Right ventricle myocardium superior (tissue), 1 donor: Measurements from ENCODE around the gene MAN2C1. TPM values are rescaled to one million over a fixed set of nuclear protein-coding genes. Genes with fewer than 3 reads are reported as not detected.
"Not testable (repeated sequence)": the region's sequence is repeated elsewhere in the genome, so short reads cannot be mapped to it uniquely, and the experiment has no call there.

Experiments
- ATAC-seq: fragments of 200-7000 bp; cut with Tn5 transposase; one replicate; pipeline ENCODE4 v1.9.1; 2020; ENCODE audit warnings: mild to moderate bottlenecking; ENCODE audit not compliant: poor library complexity
- DNase-seq: peaks from one replicate; pipeline ENCODE4 v3.0.0-alpha.2; 2020
- intact Hi-C: fragments of 100-400 bp; cut with DNase I; formaldehyde crosslinking; loops from one replicate; pipeline ENCODE4 v1.11.2; 2022
- microRNA-seq: library from miRNA; unstranded; fragments of <30 nt; microRNA quantifications from one replicate; pipeline ENCODE4 v1.2.0, GENCODE V29; 2020
- total RNA-seq: library from RNA; stranded (reverse); fragmentation: NEBNext Ultra II Directional; extraction: Animal tissue kit (Norgen Biotek cat#: 25700); gene quantifications from one replicate; pipeline ENCODE4 v1.2.1, GENCODE V29; 2021
- donor health status: DM: no; HTN: yes; CAD: no; lungs with severe emphysema.

MAN2C1 gene
- total RNA-seq, 1 donor from 2014 or later = 94.7 TPM

DNA sequence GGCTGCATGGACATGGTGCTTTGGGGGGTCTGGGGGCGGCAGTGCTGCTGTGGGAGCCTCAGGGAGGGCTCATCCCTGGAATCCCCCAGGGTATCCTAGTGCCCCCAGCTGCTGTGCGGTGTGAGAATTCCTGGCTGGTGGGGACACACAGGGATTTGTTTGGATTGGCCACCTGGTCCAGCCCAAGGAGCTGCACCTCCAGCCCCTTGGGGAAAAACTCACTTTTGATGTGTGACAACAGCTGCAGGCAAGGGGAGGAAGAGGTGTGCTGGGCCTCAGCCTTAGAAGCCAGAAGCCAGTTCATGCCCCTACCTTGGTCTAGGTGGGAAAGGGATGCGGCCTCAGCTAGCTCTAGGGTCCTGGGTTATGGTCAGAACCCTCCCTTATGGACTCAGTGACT lies 40.9 kb downstream of the MAN2C1 start:
- ATAC-seq = no peak
- DNase-seq = no peak
- intact Hi-C loops = no loop called here

DNA sequence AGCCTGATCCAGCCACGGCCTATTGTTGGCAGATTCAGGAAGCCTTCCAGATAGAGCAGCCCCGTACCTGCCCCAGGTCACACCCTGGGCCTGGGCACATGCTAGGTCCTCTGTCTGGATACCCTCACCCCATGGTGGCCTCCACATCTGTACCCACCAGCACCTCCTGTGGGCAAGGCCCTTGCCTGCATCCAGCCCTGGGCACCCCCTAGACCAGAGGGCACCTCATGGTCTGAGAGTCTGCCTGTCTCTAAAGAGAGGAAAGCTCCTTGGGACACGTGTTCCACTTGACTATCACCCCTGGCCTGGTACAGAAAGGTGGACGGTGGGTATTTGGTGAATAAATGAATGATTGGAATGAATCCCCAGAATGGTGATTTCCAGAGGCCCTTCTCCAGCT lies 41.4 kb downstream of the MAN2C1 start:
- DNase-seq (no peak), ATAC-seq (no peak)
- intact Hi-C loops = no loop called here

DNA sequence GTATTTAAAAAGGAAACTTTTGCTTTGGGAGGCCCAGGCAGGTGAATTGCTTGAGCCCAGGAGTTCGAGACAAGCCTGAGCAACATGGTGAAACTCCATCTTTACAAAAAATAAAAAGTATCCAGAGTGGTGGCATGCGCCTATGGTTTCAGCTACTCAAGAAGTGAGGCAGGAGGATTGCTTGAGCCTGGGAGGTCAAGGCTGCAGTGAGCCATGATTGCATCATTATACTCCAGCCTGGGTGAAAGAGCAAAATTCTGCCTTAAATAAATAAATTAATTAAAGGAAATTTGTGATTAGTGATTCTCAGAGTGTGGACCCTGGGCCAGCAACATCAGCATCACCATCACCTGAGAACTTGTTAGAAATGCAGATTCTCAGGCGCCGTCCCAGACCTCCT lies 42.5 kb downstream of the MAN2C1 start:
- DNase-seq = no peak
- intact Hi-C loops = no loop called here
- no peak for ATAC-seq

DNA sequence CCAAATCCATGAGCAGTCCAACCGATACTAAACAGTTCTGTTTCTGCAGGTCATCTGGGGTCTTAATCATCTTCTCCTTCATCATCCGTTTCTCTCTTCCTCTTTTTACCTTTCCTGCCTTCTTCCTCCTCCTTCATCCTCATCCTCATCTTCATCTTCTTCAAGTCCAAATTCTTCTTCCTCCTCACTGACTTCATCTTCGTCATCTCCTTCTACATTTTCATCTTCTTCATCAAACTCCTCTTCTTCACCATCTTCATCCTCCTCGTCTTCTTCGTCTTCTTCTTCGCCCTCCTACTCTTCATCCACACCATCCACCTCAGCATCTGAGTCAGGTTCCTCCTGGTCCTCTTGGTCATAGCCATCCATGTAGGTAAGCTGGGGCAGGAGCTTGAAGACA lies 46.7 kb downstream of the MAN2C1 start:
- ATAC-seq = no peak
- no peak for DNase-seq
- intact Hi-C loops = no loop called here

DNA sequence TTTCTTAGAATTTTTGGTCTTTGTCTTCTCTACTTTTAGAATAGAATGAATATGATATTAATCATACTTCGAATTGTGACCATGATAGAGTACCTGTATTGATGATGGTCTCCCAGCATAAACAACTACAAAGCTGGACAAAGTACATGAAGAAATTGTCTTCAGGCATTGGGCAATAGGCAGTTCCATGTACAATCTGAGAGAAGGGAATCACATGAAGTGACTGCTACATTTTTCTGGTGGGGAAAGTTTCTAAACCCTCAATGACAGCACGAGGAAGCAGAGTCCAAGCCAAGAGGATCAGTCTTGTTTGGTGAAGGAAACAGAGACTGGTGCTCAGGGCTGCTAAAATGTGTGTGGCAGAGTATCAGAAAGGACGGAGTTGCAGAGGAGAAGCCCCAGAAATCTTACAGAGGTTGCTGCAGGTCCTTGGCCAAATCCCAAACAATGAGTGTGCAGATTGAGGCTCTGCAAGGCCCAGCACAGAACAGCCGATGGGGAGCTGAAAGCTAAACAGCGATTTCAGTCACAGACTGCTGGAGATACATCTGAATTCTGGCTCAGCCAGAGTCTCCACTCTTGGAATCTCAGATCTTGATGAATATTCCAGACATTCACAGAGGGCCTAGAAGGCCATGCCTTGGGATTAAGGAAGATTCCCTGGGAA lies 49.0 kb downstream of the MAN2C1 start:
- intact Hi-C loops, ATAC-seq, DNase-seq: not testable (repeated sequence)

DNA sequence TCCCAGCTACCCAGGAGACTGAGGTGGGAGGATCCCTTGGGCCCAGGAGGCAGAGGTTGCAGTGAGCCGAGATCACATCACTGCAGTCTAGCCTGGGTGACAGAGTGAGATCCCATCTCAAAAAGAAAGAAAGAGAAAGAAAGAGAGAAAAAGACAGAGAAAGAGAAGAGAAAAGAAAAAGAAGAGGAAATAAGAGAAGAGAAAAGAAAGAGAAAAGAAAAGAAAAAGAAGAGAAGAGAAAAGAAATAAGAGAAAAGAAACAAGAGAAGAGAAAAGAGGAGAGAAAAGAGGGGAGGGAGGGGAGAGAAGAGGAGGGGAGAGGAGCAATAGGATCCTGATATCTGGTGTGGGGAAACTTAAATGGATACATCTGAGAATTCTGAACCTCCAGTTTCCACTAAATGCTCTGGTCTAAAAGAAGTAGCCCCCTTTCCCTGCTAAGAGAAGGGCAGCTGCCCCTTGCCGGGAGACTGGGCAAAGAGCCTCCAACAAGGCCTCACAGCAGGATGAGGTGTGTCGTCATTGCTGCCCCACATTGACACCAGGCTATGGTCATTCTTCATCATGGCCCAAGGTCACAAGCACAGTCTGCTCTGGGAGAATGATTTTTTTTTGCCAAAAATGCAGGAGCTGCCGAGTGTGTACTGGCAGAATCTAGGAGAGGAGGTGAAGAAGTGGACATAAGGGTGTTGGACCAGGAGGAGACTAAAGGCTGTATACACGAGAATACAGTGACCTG lies 53.7 kb downstream of the MAN2C1 start:
- DNase-seq = no peak
- no peak for ATAC-seq
- intact Hi-C loops = no loop called here

DNA sequence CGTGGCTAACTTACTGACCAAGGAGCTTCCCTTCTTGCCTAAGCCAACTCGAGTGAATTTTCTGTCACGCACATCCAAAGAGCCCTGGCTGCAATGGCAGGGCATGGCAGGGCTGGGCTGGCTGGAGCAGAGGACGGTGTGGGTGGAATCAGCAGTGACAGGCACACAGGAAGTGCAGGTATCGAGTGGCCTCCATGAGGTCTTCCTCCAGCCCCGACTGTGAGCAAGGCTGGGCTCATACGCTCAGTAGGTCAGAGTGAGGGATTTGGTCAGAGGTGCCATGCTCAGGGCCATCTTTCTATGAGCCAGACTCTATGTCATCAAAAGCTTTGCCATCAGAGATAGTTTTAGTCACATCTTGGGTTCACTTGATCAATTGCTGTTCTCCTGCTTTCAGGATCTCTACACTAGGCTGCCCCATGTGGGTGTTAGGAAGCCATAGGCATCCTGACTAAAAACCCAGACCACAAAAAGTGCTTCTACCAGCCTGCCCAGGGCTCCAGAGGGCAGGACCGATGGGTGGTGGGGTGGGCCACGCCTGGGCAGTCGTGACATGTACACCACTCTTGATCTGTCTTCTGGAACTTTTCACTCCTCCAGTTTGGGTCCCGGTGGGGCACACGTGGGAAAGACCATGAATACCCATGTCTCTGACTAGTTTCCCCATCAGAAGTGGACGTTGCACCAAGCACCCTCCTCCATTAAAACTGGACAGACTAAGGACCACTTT lies 55.1 kb downstream of the MAN2C1 start:
- ATAC-seq = no peak
- intact Hi-C loops = no loop called here
- no peak for DNase-seq

DNA sequence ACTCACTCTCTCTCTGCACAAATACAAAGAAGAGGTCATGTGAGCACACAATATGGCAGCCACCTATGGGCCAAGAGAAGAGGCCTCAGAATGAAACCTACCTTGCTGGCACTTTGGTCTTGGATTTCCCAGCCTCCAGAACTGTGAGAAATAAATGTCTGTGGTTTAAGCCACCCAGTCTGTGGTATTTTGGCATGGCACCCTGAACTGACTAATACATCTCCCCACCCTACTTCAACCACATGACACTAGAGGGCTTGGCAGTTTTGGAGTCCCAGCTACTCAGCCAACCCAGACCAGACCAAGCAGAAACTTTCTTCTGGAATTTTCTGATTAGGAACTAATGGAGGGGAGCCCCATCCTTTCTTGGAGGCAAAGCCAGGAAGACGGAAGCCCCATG lies 55.9 kb downstream of the MAN2C1 start:
- DNase-seq, intact Hi-C loops: not testable (repeated sequence)

DNA sequence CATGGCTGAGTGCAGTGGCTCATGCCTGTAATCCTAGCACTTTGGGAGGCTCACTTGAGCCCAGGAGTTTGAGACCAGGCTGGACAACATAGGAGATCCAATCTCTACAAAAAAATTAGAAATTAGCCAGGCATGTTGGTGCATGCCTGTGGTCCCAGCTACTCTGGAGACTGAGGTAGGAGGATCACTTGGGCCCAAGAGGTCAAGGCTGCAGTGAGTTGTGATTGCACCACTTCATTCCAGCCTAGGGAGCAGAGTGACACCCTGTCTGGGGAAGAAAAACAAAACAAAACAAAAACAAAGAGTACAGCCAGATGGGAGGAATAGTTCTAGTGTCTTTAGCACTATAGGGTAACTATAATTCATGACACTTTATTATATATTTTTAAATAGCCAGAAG lies 58.7 kb downstream of the MAN2C1 start:
- intact Hi-C loops = no loop called here
- ATAC-seq (no peak), DNase-seq (no peak)

More for the DNA sequence above, 55.9 kb downstream of the MAN2C1 start:
- not testable (repeated sequence) for ATAC-seq

DNA sequence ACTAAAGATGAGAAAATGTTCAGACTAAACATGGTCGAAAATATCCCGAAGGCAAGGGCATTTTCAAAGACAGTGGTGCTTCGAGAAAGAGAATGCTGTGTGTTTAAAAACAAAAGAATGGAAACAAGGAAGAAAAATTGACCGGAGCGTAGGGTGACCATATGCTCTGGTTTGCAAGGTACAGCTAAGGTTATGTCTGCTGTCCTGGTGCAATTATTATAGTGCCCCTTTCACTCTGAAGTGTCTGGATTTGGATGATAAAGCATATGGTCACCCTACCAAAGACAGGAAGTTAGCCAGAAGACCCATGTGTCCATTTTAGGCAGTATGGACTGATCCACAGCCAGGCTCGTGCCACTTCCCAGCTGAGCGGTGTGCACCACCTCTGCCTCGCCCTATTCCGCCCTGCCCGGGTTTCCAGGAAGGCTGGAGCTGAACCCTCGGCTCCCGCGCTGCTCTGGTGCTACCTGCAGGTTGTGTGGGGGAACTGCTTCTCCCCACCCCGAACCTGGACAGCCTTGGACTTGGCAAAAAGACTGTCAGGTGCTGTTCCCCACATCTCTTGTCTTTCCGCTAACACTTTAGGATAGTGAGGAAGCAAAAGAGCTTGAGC lies 60.5 kb downstream of the MAN2C1 start:
- intact Hi-C loops = no loop called here
- ATAC-seq (no peak), DNase-seq (no peak)

DNA sequence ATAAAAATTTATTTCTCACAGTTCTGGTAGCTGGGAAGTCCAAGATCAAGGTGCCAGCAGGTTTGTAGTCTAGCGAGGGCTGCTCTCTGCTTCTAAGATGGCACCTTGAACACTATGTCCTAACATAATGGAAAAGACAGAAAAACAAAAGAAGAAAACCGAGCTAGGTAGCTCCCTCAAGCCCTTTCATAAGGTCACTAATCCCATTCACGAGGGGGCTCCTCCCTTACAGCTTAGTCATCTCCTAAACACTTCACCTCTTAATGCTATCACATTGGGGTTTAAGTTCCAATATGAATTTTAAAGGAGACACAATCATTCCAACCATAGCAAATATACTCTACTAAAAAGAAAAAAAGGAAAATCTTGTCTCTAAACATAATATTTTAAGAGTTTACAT lies 62.2 kb downstream of the MAN2C1 start:
- ATAC-seq (no peak), DNase-seq (no peak)
- intact Hi-C loops = no loop called here

Small RNAs within 50 kb of the gene (microRNA-seq; reads per million reads assigned to microRNA genes)
- gene MIR631 = not detected

Other genes starting within 250 kb of the MAN2C1 start
- 15.8 TPM for gene C15orf39, start 166.7 kb downstream of the MAN2C1 start, total RNA-seq
- not detected for gene GOLGA6C, start 110.3 kb downstream of the MAN2C1 start, total RNA-seq
- not detected for gene GOLGA6D, start 85.8 kb downstream of the MAN2C1 start, total RNA-seq
- 40.7 TPM for gene COMMD4, start 32.5 kb downstream of the MAN2C1 start, total RNA-seq
- 9.7 TPM for gene NEIL1, start 21.6 kb downstream of the MAN2C1 start, total RNA-seq
- gene SIN3A, start 83.1 kb upstream of the MAN2C1 start, total RNA-seq = 25.4 TPM
- 7.2 TPM for gene PTPN9, start 210.7 kb upstream of the MAN2C1 start, total RNA-seq